Glomerular visceral epithelial cell (primary cell): Measurements from ENCODE around the gene RALGPS2.

Source experiments
- DNase-seq: peaks from one replicate; pipeline ENCODE4 v3.0.0-alpha.2; 2016; ENCODE audit errors: extremely low spot score

Gene RALGPS2

GRCh38 chr1:178864326-178864725 lies 139.3 kb downstream of the RALGPS2 start:
- no peak for DNase-seq

GRCh38 chr1:178867670-178868069 lies 142.6 kb downstream of the RALGPS2 start:
- DNase-seq, result no peak

GRCh38 chr1:178868706-178869105 lies 143.7 kb downstream of the RALGPS2 start:
- no peak for DNase-seq

GRCh38 chr1:178869119-178869697 lies 144.2 kb downstream of the RALGPS2 start:
- DNase-seq, result no peak

- no peak for DNase-seq
Observed at GRCh38 chr1:178870221-178870620, 145.2 kb downstream of the RALGPS2 start.

GRCh38 chr1:178870944-178871343 lies 145.9 kb downstream of the RALGPS2 start, which contains the start of gene ANGPTL1:
ANGPTL1 (minus strand) TSS chr1:178871077; CDS start chr1:178865776, 5,301 bp downstream.
- no peak for DNase-seq

- DNase-seq, result no peak
Observed at GRCh38 chr1:178871551-178872320, 146.7 kb downstream of the RALGPS2 start.

- DNase-seq, result no peak
Observed at GRCh38 chr1:178874966-178875365, 149.9 kb downstream of the RALGPS2 start.

GRCh38 chr1:178875936-178876335 lies 150.9 kb downstream of the RALGPS2 start:
- DNase-seq, result no peak

- DNase-seq, result no peak
Observed at GRCh38 chr1:178877896-178878295, 152.9 kb downstream of the RALGPS2 start.

GRCh38 chr1:178881950-178882349 lies 156.9 kb downstream of the RALGPS2 start:
- no peak for DNase-seq

- DNase-seq, result no peak
Observed at GRCh38 chr1:178885869-178886268, 160.8 kb downstream of the RALGPS2 start.

GRCh38 chr1:178886551-178886950 lies 161.5 kb downstream of the RALGPS2 start:
- DNase-seq, result no peak

GRCh38 chr1:178895928-178896327 lies 170.9 kb downstream of the RALGPS2 start:
- no peak for DNase-seq

GRCh38 chr1:178898401-178898800 lies 173.4 kb downstream of the RALGPS2 start:
- no peak for DNase-seq

GRCh38 chr1:178899402-178899801 lies 174.4 kb downstream of the RALGPS2 start:
- no peak for DNase-seq

GRCh38 chr1:178901482-178902125 lies 176.6 kb downstream of the RALGPS2 start:
- DNase-seq, result no peak

GRCh38 chr1:178908358-178908757 lies 183.3 kb downstream of the RALGPS2 start:
- no peak for DNase-seq

GRCh38 chr1:178910023-178910422 lies 185.0 kb downstream of the RALGPS2 start:
- DNase-seq, result no peak

GRCh38 chr1:178912597-178912996 lies 187.6 kb downstream of the RALGPS2 start:
- no peak for DNase-seq

GRCh38 chr1:178916448-178917174 lies 191.6 kb downstream of the RALGPS2 start:
- no peak for DNase-seq

GRCh38 chr1:178918308-178918707 lies 193.3 kb downstream of the RALGPS2 start:
- DNase-seq, result no peak
